SH-SY5Y (cell line): ENCODE results near the gene ATP10A.

Experiments
- GATA2 ChIP-seq: IDR thresholded peaks from 2 replicates; pipeline ENCODE4 v1.6.1; 2011; ENCODE audit warnings: mild to moderate bottlenecking, low read depth, low read length
- GATA3 ChIP-seq: IDR thresholded peaks from 2 replicates; pipeline ENCODE4 v1.6.1; 2011; ENCODE audit warnings: low read depth, mild to moderate bottlenecking, low read length, moderate library complexity

GRCh38 chr15:25686780-25687179 lies 176.3 kb downstream of the ATP10A start:
- no peak for TF ChIP-seq GATA2
- no peak for TF ChIP-seq GATA3
